HG02571 (cell line): ENCODE data around the gene CLCNKA.

Experiments
- ATAC-seq: cut with Tn5 transposase; IDR thresholded peaks from one replicate; pipeline ENCODE4 v1.9.1; 2021; ENCODE audit warnings: mild to moderate bottlenecking, moderate library complexity; ENCODE audit not compliant: unreplicated experiment

The CLCNKA gene

GRCh38 chr1:16076031-16076864, 54.4 kb downstream of the CLCNKA start:
- ATAC-seq = no peak

GRCh38 chr1:16076865-16077238, 55.0 kb downstream of the CLCNKA start:
- ATAC-seq = no peak

- no peak for ATAC-seq
Observed at GRCh38 chr1:16077406-16078245, 55.8 kb downstream of the CLCNKA start.

GRCh38 chr1:16078925-16079656, 57.3 kb downstream of the CLCNKA start:
- ATAC-seq = no peak

GRCh38 chr1:16080422-16081150, 58.8 kb downstream of the CLCNKA start:
- no peak for ATAC-seq

GRCh38 chr1:16081636-16082035, 59.8 kb downstream of the CLCNKA start:
- ATAC-seq = no peak

GRCh38 chr1:16082283-16083038, 60.6 kb downstream of the CLCNKA start:
- ATAC-seq = no peak

- no peak for ATAC-seq
Observed at GRCh38 chr1:16083486-16083885, 61.6 kb downstream of the CLCNKA start.
